GM23338 (cell line): ENCODE data around the gene IL1RL1.

Source experiments
- CREB1 ChIP-seq: fragments of 250-450 bp; sonication (Bioruptor Pico); IDR thresholded peaks from 2 replicates; pipeline ENCODE4 v1.5.0; 2020; ENCODE audit warnings: low read depth, mild to moderate bottlenecking, moderate library complexity
- EZH2 ChIP-seq: fragments of 200-600 bp; sonication (generic); IDR thresholded peaks from one replicate; pipeline ENCODE4 v1.8.0; 2017; ENCODE audit warnings: antibody characterized with exemption, mild to moderate bottlenecking, low read depth; ENCODE audit not compliant: unreplicated experiment
- EZH2phosphoT487 ChIP-seq: fragments of 200-600 bp; sonication (generic); IDR thresholded peaks from one replicate; pipeline ENCODE4 v1.8.1; 2018; ENCODE audit warnings: antibody characterized with exemption; ENCODE audit not compliant: unreplicated experiment
- JUNB ChIP-seq: IDR thresholded peaks from one replicate; pipeline ENCODE4 v1.6.1; 2016; ENCODE audit warnings: antibody characterized with exemption; ENCODE audit not compliant: unreplicated experiment
- NANOG ChIP-seq: IDR thresholded peaks from 2 replicates; pipeline ENCODE4 v1.6.1; 2016; ENCODE audit warnings: antibody characterized with exemption, borderline replicate concordance
- POLR2AphosphoS5 ChIP-seq: IDR thresholded peaks from 2 replicates; pipeline ENCODE4 v1.6.1; 2016; ENCODE audit warnings: antibody characterized with exemption, low read depth
- STAT1 ChIP-seq: IDR thresholded peaks from one replicate; pipeline ENCODE4 v1.6.1; 2016; ENCODE audit warnings: antibody characterized with exemption; ENCODE audit not compliant: unreplicated experiment
- ZNF114 ChIP-seq: fragments of 250-450 bp; sonication (Bioruptor Pico); IDR thresholded peaks from 2 replicates; pipeline ENCODE4 v1.5.0; 2020; ENCODE audit warnings: mild to moderate bottlenecking, moderate library complexity
- ZNF331 ChIP-seq: fragments of 250-450 bp; sonication (Bioruptor Pico); IDR thresholded peaks from 2 replicates; pipeline ENCODE4 v1.5.0; 2020; ENCODE audit warnings: low read depth, mild to moderate bottlenecking, moderate library complexity
- TF ChIP-seq, protein P1 (sequence below), 2 experiments: fragments of 200-600 bp in 1 of 2; sonication (generic) in 1 of 2; conservative IDR thresholded peaks; 2 replicates each; pipeline versions ENCODE4 v1.5.1 to v1.6.1; 2016 to 2017; ENCODE audit warnings: antibody characterized with exemption in 2 of 2, low read depth in 2 of 2, mild to moderate bottlenecking in 2 of 2, moderate library complexity in 1 of 2
- TF ChIP-seq, protein P2 (sequence below): IDR thresholded peaks from 2 replicates; pipeline ENCODE4 v1.6.1; 2016; ENCODE audit warnings: antibody characterized with exemption
- TF ChIP-seq, protein P3 (sequence below): IDR thresholded peaks from one replicate; pipeline ENCODE4 v1.6.1; 2018; ENCODE audit warnings: antibody characterized with exemption; ENCODE audit not compliant: unreplicated experiment
- TF ChIP-seq, protein P4 (sequence below): fragments of 250-450 bp; sonication (Bioruptor Pico); IDR thresholded peaks from 2 replicates; pipeline ENCODE4 v1.5.0; 2020; ENCODE audit warnings: mild to moderate bottlenecking, moderate library complexity

DNA sequence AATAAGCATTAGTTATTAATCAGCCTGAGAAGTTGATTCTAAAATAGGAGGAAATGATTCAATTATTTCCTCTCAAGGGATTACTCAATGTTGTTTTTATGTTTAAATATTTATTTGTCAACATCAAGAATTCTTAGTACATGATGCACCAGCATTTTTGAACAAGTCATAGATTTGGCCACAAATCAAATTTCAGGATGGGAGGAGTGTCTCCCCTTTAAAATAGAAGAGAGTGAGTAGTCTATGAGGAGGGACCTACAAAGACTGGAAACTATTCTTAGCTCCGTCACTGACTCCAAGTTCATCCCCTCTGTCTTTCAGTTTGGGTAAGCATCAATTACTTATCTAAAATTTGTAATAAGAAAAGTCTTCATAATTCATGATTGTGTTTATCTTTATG is 25.6 kb downstream of the IL1RL1 start:
- no peak for TF ChIP-seq EZH2
- TF ChIP-seq, protein P1, sequence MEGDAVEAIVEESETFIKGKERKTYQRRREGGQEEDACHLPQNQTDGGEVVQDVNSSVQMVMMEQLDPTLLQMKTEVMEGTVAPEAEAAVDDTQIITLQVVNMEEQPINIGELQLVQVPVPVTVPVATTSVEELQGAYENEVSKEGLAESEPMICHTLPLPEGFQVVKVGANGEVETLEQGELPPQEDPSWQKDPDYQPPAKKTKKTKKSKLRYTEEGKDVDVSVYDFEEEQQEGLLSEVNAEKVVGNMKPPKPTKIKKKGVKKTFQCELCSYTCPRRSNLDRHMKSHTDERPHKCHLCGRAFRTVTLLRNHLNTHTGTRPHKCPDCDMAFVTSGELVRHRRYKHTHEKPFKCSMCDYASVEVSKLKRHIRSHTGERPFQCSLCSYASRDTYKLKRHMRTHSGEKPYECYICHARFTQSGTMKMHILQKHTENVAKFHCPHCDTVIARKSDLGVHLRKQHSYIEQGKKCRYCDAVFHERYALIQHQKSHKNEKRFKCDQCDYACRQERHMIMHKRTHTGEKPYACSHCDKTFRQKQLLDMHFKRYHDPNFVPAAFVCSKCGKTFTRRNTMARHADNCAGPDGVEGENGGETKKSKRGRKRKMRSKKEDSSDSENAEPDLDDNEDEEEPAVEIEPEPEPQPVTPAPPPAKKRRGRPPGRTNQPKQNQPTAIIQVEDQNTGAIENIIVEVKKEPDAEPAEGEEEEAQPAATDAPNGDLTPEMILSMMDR (conservative IDR thresholded peaks at IDR 0.05; ENCODE audit: low read depth in 2 of 2) = no peak
- no peak for TF ChIP-seq POLR2AphosphoS5
- no peak for TF ChIP-seq STAT1
- TF ChIP-seq JUNB = no peak
- TF ChIP-seq EZH2phosphoT487 = no peak
- TF ChIP-seq, protein P2, sequence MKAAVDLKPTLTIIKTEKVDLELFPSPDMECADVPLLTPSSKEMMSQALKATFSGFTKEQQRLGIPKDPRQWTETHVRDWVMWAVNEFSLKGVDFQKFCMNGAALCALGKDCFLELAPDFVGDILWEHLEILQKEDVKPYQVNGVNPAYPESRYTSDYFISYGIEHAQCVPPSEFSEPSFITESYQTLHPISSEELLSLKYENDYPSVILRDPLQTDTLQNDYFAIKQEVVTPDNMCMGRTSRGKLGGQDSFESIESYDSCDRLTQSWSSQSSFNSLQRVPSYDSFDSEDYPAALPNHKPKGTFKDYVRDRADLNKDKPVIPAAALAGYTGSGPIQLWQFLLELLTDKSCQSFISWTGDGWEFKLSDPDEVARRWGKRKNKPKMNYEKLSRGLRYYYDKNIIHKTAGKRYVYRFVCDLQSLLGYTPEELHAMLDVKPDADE = no peak
- TF ChIP-seq ZNF114 = no peak
- TF ChIP-seq, protein P3, sequence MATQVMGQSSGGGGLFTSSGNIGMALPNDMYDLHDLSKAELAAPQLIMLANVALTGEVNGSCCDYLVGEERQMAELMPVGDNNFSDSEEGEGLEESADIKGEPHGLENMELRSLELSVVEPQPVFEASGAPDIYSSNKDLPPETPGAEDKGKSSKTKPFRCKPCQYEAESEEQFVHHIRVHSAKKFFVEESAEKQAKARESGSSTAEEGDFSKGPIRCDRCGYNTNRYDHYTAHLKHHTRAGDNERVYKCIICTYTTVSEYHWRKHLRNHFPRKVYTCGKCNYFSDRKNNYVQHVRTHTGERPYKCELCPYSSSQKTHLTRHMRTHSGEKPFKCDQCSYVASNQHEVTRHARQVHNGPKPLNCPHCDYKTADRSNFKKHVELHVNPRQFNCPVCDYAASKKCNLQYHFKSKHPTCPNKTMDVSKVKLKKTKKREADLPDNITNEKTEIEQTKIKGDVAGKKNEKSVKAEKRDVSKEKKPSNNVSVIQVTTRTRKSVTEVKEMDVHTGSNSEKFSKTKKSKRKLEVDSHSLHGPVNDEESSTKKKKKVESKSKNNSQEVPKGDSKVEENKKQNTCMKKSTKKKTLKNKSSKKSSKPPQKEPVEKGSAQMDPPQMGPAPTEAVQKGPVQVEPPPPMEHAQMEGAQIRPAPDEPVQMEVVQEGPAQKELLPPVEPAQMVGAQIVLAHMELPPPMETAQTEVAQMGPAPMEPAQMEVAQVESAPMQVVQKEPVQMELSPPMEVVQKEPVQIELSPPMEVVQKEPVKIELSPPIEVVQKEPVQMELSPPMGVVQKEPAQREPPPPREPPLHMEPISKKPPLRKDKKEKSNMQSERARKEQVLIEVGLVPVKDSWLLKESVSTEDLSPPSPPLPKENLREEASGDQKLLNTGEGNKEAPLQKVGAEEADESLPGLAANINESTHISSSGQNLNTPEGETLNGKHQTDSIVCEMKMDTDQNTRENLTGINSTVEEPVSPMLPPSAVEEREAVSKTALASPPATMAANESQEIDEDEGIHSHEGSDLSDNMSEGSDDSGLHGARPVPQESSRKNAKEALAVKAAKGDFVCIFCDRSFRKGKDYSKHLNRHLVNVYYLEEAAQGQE = no peak
- TF ChIP-seq CREB1 (CRISPR knock-in tag) = no peak
- TF ChIP-seq ZNF331 (CRISPR knock-in tag) = no peak
- no peak for TF ChIP-seq NANOG
- TF ChIP-seq, protein P4, sequence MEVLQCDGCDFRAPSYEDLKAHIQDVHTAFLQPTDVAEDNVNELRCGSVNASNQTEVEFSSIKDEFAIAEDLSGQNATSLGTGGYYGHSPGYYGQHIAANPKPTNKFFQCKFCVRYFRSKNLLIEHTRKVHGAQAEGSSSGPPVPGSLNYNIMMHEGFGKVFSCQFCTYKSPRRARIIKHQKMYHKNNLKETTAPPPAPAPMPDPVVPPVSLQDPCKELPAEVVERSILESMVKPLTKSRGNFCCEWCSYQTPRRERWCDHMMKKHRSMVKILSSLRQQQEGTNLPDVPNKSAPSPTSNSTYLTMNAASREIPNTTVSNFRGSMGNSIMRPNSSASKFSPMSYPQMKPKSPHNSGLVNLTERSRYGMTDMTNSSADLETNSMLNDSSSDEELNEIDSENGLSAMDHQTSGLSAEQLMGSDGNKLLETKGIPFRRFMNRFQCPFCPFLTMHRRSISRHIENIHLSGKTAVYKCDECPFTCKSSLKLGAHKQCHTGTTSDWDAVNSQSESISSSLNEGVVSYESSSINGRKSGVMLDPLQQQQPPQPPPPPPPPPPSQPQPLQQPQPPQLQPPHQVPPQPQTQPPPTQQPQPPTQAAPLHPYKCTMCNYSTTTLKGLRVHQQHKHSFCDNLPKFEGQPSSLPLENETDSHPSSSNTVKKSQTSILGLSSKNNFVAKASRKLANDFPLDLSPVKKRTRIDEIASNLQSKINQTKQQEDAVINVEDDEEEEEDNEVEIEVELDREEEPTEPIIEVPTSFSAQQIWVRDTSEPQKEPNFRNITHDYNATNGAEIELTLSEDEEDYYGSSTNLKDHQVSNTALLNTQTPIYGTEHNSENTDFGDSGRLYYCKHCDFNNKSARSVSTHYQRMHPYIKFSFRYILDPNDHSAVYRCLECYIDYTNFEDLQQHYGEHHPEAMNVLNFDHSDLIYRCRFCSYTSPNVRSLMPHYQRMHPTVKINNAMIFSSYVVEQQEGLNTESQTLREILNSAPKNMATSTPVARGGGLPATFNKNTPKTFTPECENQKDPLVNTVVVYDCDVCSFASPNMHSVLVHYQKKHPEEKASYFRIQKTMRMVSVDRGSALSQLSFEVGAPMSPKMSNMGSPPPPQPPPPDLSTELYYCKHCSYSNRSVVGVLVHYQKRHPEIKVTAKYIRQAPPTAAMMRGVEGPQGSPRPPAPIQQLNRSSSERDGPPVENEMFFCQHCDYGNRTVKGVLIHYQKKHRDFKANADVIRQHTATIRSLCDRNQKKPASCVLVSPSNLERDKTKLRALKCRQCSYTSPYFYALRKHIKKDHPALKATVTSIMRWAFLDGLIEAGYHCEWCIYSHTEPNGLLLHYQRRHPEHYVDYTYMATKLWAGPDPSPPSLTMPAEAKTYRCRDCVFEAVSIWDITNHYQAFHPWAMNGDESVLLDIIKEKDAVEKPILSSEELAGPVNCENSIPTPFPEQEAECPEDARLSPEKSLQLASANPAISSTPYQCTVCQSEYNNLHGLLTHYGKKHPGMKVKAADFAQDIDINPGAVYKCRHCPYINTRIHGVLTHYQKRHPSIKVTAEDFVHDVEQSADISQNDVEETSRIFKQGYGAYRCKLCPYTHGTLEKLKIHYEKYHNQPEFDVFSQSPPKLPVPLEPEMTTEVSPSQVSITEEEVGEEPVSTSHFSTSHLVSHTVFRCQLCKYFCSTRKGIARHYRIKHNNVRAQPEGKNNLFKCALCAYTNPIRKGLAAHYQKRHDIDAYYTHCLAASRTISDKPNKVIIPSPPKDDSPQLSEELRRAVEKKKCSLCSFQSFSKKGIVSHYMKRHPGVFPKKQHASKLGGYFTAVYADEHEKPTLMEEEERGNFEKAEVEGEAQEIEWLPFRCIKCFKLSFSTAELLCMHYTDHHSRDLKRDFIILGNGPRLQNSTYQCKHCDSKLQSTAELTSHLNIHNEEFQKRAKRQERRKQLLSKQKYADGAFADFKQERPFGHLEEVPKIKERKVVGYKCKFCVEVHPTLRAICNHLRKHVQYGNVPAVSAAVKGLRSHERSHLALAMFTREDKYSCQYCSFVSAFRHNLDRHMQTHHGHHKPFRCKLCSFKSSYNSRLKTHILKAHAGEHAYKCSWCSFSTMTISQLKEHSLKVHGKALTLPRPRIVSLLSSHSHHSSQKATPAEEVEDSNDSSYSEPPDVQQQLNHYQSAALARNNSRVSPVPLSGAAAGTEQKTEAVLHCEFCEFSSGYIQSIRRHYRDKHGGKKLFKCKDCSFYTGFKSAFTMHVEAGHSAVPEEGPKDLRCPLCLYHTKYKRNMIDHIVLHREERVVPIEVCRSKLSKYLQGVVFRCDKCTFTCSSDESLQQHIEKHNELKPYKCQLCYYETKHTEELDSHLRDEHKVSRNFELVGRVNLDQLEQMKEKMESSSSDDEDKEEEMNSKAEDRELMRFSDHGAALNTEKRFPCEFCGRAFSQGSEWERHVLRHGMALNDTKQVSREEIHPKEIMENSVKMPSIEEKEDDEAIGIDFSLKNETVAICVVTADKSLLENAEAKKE (CRISPR knock-in tag) = no peak
